ENCODE data around the gene NXPH3. TPM values are rescaled to one million over a fixed set of nuclear protein-coding genes. Genes with fewer than 3 reads are reported as not detected.
A peak's percentile ranks its signal among the peaks of the same experiment; 100 is the strongest.

Gene NXPH3
- total RNA-seq, 4 donors from 2014 or later: 0.83 to 2.1 (median 0.94) TPM; not detected in 1

DNA sequence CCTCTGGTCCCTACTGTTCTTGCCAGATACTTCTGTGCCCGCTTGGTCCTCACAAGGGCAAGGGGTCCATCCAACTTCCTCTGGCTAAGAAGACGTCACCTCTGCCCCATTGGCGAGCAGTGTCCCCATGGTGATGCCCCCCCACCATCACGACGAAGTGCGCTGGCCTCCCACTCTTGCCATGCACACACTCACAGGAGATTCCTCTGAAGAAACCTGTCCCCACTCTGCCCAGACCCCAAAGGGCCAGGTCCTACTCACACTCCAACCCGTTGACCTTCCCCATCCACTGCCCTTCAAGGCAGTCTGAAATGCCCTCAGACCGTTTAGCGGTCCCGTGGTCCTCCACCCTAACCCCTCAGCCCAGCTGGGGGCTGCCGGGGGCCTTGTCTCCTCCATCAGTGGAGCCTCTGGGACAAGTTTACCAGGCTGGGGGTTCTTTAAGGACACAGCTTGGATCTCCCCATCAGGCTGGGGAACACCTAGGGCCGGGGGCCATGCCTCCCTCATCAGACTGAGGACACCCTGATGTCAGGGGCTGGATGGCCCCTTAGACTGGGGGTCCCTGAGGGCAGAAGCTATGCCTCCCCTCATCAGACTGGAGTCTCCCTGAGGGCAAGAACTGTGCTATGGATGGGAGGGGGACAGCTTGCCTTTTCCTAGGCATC lies 6.5 kb downstream of the NXPH3 start:
- no peak overlapping the region for H3K4me3 ChIP-seq
- TF ChIP-seq POLR2A (IDR thresholded peaks at IDR 0.05): no peak
- TF ChIP-seq, protein P1, sequence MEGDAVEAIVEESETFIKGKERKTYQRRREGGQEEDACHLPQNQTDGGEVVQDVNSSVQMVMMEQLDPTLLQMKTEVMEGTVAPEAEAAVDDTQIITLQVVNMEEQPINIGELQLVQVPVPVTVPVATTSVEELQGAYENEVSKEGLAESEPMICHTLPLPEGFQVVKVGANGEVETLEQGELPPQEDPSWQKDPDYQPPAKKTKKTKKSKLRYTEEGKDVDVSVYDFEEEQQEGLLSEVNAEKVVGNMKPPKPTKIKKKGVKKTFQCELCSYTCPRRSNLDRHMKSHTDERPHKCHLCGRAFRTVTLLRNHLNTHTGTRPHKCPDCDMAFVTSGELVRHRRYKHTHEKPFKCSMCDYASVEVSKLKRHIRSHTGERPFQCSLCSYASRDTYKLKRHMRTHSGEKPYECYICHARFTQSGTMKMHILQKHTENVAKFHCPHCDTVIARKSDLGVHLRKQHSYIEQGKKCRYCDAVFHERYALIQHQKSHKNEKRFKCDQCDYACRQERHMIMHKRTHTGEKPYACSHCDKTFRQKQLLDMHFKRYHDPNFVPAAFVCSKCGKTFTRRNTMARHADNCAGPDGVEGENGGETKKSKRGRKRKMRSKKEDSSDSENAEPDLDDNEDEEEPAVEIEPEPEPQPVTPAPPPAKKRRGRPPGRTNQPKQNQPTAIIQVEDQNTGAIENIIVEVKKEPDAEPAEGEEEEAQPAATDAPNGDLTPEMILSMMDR (IDR thresholded peaks at IDR 0.05): no peak
- H3K4me1 ChIP-seq: peaks cover 0 to 7% (median 0%) of the 10 kb centered on the region in 4 donors
- no peaks in the 10 kb centered on the region for H3K27me3 ChIP-seq
- DNase-seq: peak in 1 of 3 donors; percentile 38
- no peaks in the 10 kb centered on the region for H3K36me3 ChIP-seq
- no peaks in the 10 kb centered on the region for H3K9me3 ChIP-seq
- no peak overlapping the region for H3K27ac ChIP-seq

DNA sequence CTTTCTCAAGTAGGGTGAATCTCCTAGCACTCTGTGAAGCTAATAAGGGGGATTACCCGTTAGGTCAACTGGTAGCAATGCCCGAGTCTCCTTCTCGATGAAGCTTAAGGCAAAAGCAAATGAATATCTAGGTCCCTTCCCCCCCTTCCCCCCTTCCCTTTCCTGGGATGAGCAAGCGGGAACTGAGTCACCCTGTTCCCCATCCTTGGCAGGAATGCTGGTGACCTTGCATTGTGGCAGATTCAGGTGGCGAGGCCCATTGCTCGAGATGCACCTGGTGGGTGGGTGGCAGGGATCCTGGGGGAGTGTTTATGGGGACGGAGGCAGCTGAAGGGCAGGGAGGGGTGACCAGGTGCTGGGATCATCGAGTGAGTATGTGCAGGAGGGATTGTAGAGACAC lies 7.1 kb downstream of the NXPH3 start:
- Histone ChIP-seq H3K9me3 (no peaks in the 10 kb centered on the region), H3K36me3 (no peaks in the 10 kb centered on the region), H3K27ac (no peak overlapping the region), H3K4me1 (peaks cover 0 to under 1% (median 0%) of the 10 kb centered on the region in 4 donors), H3K27me3 (no peaks in the 10 kb centered on the region), H3K4me3 (no peak overlapping the region)
- no peak for TF ChIP-seq POLR2A (IDR thresholded peaks at IDR 0.05)
- TF ChIP-seq, protein P1 (IDR thresholded peaks at IDR 0.05): no peak
- no peak for DNase-seq

DNA sequence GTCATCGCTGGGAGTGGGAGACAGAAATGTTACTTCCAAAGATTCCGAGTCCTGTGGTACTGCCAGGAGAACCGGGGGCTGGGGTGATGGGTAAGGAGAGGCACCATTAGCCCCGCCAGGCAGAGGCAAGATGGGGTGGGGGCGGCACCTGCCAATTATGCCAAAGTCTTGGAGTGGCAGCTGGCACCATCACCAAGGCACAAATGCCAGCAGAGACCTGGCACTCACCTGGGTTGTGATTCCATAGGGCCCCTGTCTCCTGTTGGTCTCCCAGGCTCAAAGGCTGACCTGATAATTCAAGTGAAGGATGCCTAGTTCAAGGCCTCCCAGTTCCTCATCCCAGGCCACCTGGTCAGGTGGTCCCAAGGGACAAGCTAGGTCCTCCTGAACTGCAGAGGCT lies 7.6 kb downstream of the NXPH3 start:
- no peaks in the 10 kb centered on the region for H3K36me3 ChIP-seq

DNA sequence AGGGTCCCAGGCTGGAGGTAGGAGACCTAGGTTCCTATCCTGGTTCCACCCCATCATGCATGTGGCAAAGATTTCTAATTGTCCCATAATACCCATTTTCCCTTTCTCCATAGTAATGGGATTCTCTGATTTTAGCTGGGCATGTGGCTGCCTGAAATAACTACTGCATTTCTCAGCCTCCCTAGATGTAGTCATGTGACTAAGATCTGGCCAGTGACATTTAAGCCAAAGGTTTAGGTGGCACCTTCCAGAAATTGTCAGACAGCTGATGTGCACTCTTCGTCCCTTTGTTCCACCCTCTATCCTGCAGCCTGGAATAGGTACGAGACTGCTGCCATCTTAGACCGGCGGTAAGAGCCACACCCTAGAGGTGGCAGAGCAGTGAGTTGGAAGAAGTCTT lies 8.2 kb downstream of the NXPH3 start:
- Histone ChIP-seq H3K36me3 (no peaks in the 10 kb centered on the region), H3K4me3 (no peak overlapping the region), H3K4me1 (no peaks in the 10 kb centered on the region), H3K9me3 (no peaks in the 10 kb centered on the region), H3K27me3 (no peaks in the 10 kb centered on the region), H3K27ac (no peak overlapping the region)
- TF ChIP-seq, protein P1 (IDR thresholded peaks at IDR 0.05): no peak
- TF ChIP-seq POLR2A (IDR thresholded peaks at IDR 0.05): no peak
- DNase-seq: no peak

More for the DNA sequence above, 7.6 kb downstream of the NXPH3 start:
- Histone ChIP-seq H3K9me3 (no peaks in the 10 kb centered on the region), H3K4me1 (no peaks in the 10 kb centered on the region), H3K4me3 (no peak overlapping the region), H3K27me3 (no peaks in the 10 kb centered on the region), H3K27ac (no peak overlapping the region)
- no peak for DNase-seq
- no peak for TF ChIP-seq POLR2A (IDR thresholded peaks at IDR 0.05)
- TF ChIP-seq, protein P1 (IDR thresholded peaks at IDR 0.05): no peak

DNA sequence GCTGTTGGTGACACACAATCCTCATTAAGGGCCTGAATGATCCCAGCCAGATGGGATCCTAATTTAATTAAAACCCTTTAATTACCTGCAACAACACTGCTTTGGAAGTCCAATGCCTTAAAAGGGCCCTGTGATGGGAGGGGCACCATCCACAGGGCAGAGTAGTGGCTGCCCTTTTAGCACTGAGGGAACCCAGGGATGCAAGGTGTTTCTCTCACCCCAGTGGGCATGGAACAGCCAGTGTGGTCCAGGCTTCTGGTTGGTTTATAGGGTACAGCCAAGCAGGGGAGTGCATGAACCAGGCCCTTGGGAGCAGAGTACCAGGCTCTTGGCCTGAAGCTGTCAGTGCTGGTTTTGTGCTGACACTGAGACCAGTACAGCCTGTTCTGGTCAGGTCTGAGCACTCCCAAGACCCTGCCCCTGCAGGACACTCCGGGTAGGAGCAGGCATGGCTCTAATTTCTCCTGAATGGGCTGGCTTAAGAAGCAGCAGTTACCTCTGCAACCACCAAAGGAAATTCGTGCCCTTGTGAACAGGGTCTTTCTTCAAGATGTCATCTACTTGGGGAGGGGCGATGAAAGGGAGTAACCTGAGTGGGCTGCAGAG lies 9.9 kb downstream of the NXPH3 start:
- no peak overlapping the region for H3K4me3 ChIP-seq
- no peak for TF ChIP-seq POLR2A (IDR thresholded peaks at IDR 0.05)
- TF ChIP-seq, protein P1 (IDR thresholded peaks at IDR 0.05): no peak
- H3K27ac ChIP-seq: no peak overlapping the region
- no peaks in the 10 kb centered on the region for H3K27me3 ChIP-seq
- no peak for DNase-seq
- H3K4me1 ChIP-seq: no peaks in the 10 kb centered on the region
- no peaks in the 10 kb centered on the region for H3K36me3 ChIP-seq
- no peaks in the 10 kb centered on the region for H3K9me3 ChIP-seq

Data from Peyer's patch (tissue), 4 donors.